ENCODE results near the gene DR1. TPM values are rescaled to one million over a fixed set of nuclear protein-coding genes. Genes with fewer than 3 reads are reported as not detected.
A peak's percentile ranks its signal among the peaks of the same experiment; 100 is the strongest.

Gene DR1
- total and polyA plus RNA-seq, 10 of the 15 experiments (the other 5 are each of a cell fraction or from before 2014, with no cell fraction given), result 7.4 to 56.1 (median 35.4) TPM

DNA sequence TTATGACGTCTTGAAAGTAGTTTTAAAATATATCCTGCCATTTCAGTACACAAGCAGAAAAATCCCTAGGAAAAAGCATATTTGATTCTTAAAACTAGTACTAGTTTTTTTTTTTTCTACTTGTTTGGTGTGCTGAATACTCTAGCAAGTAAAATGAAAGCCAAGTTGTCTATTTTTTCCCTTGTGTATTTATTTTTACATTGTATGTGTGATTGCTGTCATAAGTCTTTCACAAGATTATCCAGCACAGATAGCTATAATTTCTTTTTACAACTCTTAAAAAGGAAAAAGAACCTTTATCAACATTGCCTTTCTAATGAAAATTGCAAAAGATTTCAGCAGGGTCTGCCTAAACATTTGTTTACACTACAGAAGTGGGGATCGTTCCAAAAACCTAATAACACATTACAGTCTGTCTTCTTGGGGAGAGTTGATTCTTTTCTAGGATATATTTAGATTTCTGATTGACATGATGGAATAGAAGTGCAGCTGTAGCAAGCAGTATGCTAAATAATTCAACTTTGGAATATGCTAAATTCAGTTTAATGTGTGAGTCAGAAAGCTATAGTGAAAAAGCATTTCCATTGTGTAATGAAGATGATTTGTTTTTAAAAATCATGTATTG is 2.5 kb downstream of the DR1 start:
- H3K9ac ChIP-seq (ENCODE audit: control insufficient read depth, insufficient read depth, low read length), result peak overlapping the region; percentile 100
- H3K9me3 ChIP-seq (replicated peaks; ENCODE audit: control insufficient read depth, insufficient read depth, low read length), result no peaks in the 10 kb centered on the region
- SMC1A ChIA-PET (ENCODE audit: uncharacterized antibody, unreplicated experiment), result interaction anchor here (0.9 to 2.1 kb wide), 2 partner anchors 44 to 175 kb away, joined by 5 to 9 read pairs; no protein-coding TSS in a partner anchor
- no peaks in the 10 kb centered on the region for H3K27me3 ChIP-seq (replicated peaks in 1 of 2; ENCODE audit: control insufficient read depth in 2 of 2, insufficient read depth in 2 of 2, low read length in 1 of 2)
- WGBS (ENCODE audit: insufficient coverage, insufficient replicate concordance, low lambda C conversion rate, missing lambda C conversion rate), result 19% methylated on average over 2 of the region's 2 CpGs
- peaks cover 91% of the 10 kb centered on the region for H3K79me2 ChIP-seq (ENCODE audit: control insufficient read depth, insufficient read depth, low read length)
- CTCF ChIA-PET, result interaction anchor here (1.2 to 1.6 kb wide), 3 partner anchors 9 to 465 kb away, joined by 3 to 6 read pairs (median 3); no protein-coding TSS in a partner anchor
- H3K4me3 ChIP-seq, result peak overlapping the region; percentile 95
- H3K27ac ChIP-seq (ENCODE audit: control insufficient read depth, insufficient read depth), result peak overlapping the region; percentile 99; the same call in 1 of the 2 replicates
- DNase-seq (ENCODE audit: low read depth, low spot score) (no peak), ATAC-seq (no peak), FAIRE-seq (no peak)
- intact Hi-C loops (cut with micrococcal nuclease; ENCODE audit: unreplicated experiment) (loop anchor here (5.0 to 10.0 kb wide), 4 partner anchors 166 to 513 kb away; partner anchors contain the start of genes CCDC18, RPL5 and TMED5), in situ Hi-C loops (cut with MboI) (no loop called here)
- H2AFZ ChIP-seq (ENCODE audit: control insufficient read depth, low read depth, low read length), result no peak overlapping the region
- TF ChIP-seq PAX8 (IDR thresholded peaks at IDR 0.05), result no peak
- TF ChIP-seq, protein P1, sequence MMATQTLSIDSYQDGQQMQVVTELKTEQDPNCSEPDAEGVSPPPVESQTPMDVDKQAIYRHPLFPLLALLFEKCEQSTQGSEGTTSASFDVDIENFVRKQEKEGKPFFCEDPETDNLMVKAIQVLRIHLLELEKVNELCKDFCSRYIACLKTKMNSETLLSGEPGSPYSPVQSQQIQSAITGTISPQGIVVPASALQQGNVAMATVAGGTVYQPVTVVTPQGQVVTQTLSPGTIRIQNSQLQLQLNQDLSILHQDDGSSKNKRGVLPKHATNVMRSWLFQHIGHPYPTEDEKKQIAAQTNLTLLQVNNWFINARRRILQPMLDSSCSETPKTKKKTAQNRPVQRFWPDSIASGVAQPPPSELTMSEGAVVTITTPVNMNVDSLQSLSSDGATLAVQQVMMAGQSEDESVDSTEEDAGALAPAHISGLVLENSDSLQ (IDR thresholded peaks at IDR 0.05), result 0 out of 2 replicates have a peak, but pooled peaks have one; percentile 13
- TF ChIP-seq, protein P2, sequence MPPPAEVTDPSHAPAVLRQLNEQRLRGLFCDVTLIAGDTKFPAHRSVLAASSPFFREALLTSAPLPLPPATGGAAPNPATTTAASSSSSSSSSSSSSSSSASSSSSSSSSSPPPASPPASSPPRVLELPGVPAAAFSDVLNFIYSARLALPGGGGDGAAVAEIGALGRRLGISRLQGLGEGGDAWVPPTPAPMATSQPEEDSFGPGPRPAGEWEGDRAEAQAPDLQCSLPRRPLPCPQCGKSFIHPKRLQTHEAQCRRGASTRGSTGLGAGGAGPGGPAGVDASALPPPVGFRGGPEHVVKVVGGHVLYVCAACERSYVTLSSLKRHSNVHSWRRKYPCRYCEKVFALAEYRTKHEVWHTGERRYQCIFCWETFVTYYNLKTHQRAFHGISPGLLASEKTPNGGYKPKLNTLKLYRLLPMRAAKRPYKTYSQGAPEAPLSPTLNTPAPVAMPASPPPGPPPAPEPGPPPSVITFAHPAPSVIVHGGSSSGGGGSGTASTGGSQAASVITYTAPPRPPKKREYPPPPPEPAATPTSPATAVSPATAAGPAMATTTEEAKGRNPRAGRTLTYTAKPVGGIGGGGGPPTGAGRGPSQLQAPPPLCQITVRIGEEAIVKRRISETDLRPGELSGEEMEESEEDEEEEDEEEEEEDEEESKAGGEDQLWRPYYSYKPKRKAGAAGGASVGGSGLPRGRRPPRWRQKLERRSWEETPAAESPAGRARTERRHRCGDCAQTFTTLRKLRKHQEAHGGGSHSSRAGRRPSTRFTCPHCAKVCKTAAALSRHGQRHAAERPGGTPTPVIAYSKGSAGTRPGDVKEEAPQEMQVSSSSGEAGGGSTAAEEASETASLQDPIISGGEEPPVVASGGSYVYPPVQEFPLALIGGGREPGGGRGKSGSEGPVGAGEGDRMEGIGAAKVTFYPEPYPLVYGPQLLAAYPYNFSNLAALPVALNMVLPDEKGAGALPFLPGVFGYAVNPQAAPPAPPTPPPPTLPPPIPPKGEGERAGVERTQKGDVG (CRISPR knock-in tag; IDR thresholded peaks at IDR 0.05), result no peak
- H4K20me1 ChIP-seq (ENCODE audit: control insufficient read depth, insufficient read depth), result no peaks in the 10 kb centered on the region
- peak overlapping the region; percentile 17 for H3K4me2 ChIP-seq (ENCODE audit: control insufficient read depth, insufficient read depth)
- no TSS peak for BruUV-seq (replicated peaks)
- RAD21 ChIA-PET (ENCODE audit: unreplicated experiment), result no interaction called here
- no peaks in the 10 kb centered on the region; a peak in 2 of 4 replicates for H3K36me3 ChIP-seq (ENCODE audit: control insufficient read depth in 2 of 2, insufficient read depth in 2 of 2, low read length in 1 of 2)
- no peaks in the 10 kb centered on the region for H3K4me1 ChIP-seq (ENCODE audit: control insufficient read depth, insufficient read depth, low read length)
- POLR2A ChIA-PET, result interaction anchor here (0.6 kb wide), 2 partner anchors 386 to 392 kb away, joined by 3 to 6 read pairs; no protein-coding TSS in a partner anchor

Measured in GM12878 (cell line).